OCI-LY7 (cell line): ENCODE data around the gene WWOX. TPM values are rescaled to one million over a fixed set of nuclear protein-coding genes. Genes with fewer than 3 reads are reported as not detected.

Experiments
- BruUV-seq: library from RNA; stranded (reverse); fragments of 400-500 nt; replicated peaks from 2 replicates; lab custom pipeline; 2021; lab: Mats Ljungman, UMichigan
- CTCF ChIA-PET: fragments of 300-600 bp; sonication (Branson Sonifier 250); formaldehyde crosslinking; loops from one replicate; lab custom pipeline; 2022; ENCODE audit warnings: antibody characterized with exemption; ENCODE audit not compliant: unreplicated experiment; lab: Charles Lee
- POLR2A ChIA-PET: fragments of 300-600 bp; sonication (Branson Sonifier 250); formaldehyde crosslinking; loops from one replicate; lab custom pipeline; 2022; ENCODE audit warnings: antibody characterized with exemption; lab: Charles Lee
- DNase-seq: peaks from one replicate; pipeline ENCODE4 v3.0.0-alpha.2; 2015; ENCODE audit warnings: low spot score
- H2AFZ ChIP-seq: fragments of 200-600 bp; sonication (generic), shearing (Covaris generic); 2 replicates; pipeline ENCODE4 v1.6.1; 2014; ENCODE audit warnings: mild to moderate bottlenecking, antibody characterized with exemption, low read length, moderate library complexity
- H3K27ac ChIP-seq: fragments of 200-600 bp; sonication (generic); 2 replicates; pipeline ENCODE4 v1.5.1; 2014; ENCODE audit warnings: mixed run types, low read depth, mild to moderate bottlenecking, moderate library complexity, low read length, inconsistent platforms; ENCODE audit not compliant: poor library complexity, severe bottlenecking
- H3K36me3 ChIP-seq: fragments of 200-600 bp; sonication (generic); 2 replicates; pipeline ENCODE4 v1.6.1; 2014; ENCODE audit warnings: mild to moderate bottlenecking, antibody characterized with exemption, low read length, moderate library complexity, mixed read lengths; ENCODE audit not compliant: insufficient read depth
- H3K4me1 ChIP-seq: fragments of 200-600 bp; sonication (generic); 2 replicates; pipeline ENCODE4 v1.5.1; 2014; ENCODE audit warnings: mild to moderate bottlenecking, low read length; ENCODE audit not compliant: insufficient read depth, poor library complexity, severe bottlenecking
- H3K4me2 ChIP-seq: fragments of 200-600 bp; sonication (generic); 2 replicates; pipeline ENCODE4 v1.6.1; 2014; ENCODE audit warnings: mild to moderate bottlenecking, low read length
- H3K4me3 ChIP-seq: fragments of 200-600 bp; sonication (generic); 2 replicates; pipeline ENCODE4 v1.5.1; 2014; ENCODE audit warnings: mild to moderate bottlenecking, low read depth, low read length; ENCODE audit not compliant: poor library complexity, severe bottlenecking
- H3K79me2 ChIP-seq: fragments of 200-600 bp; sonication (generic); 2 replicates; pipeline ENCODE4 v1.6.1; 2016; ENCODE audit warnings: low read depth, mild to moderate bottlenecking, low read length, moderate library complexity, mixed read lengths; ENCODE audit not compliant: insufficient read depth
- H3K9me2 ChIP-seq: fragments of 200-600 bp; sonication (generic); 2 replicates; pipeline ENCODE4 v1.6.1; 2016; ENCODE audit warnings: mild to moderate bottlenecking, low read length, mixed read lengths; ENCODE audit not compliant: insufficient read depth
- H3K9me3 ChIP-seq: fragments of 200-600 bp; sonication (generic); 2 replicates; pipeline ENCODE4 v1.6.1; 2014; ENCODE audit warnings: mild to moderate bottlenecking, mixed run types, low read length, mixed read lengths
- H4K20me1 ChIP-seq: fragments of 200-600 bp; sonication (generic); 2 replicates; pipeline ENCODE4 v1.6.1; 2014; ENCODE audit warnings: mild to moderate bottlenecking, antibody characterized with exemption, low read length, moderate library complexity, mixed read lengths; ENCODE audit not compliant: insufficient read depth
- CTCF ChIP-seq: fragments of 200-600 bp; sonication (generic); conservative IDR thresholded peaks from 2 replicates; pipeline ENCODE4 v1.5.1; 2014; ENCODE audit warnings: mild to moderate bottlenecking, antibody characterized with exemption, low read length, moderate library complexity, mixed read lengths
- EZH2phosphoT487 ChIP-seq: fragments of 200-600 bp; sonication (generic); IDR thresholded peaks from 2 replicates; pipeline ENCODE4 v1.6.1; 2018; ENCODE audit warnings: low read depth, borderline replicate concordance, mild to moderate bottlenecking, mixed run types, antibody characterized with exemption, low read length, moderate library complexity, mixed read lengths
- intact Hi-C: fragments of 100-400 bp; cut with micrococcal nuclease; formaldehyde crosslinking; loops from one replicate; pipeline ENCODE4 v1.10.0; 2022; ENCODE audit not compliant: unreplicated experiment
- total RNA-seq, 2 experiments: library from RNA; depleted of rRNA in 1 of 2; stranded (reverse); fragments of >200 nt in 1 of 2; shearing (Covaris generic) in 1 of 2; gene quantifications; 2 replicates each; pipeline ENCODE4 v1.2.3, GENCODE V29; 2014 to 2022

Gene WWOX
- total RNA-seq, 2 experiments from 2014 or later, result 40.2 to 47.6 TPM

- DNase-seq, result no peak
- no peak overlapping the region for H3K4me2 ChIP-seq
- no peak overlapping the region for H3K27ac ChIP-seq
- no TSS peak for BruUV-seq
- no peaks in the 10 kb centered on the region for H3K9me3 ChIP-seq
- H3K4me1 ChIP-seq, result no peaks in the 10 kb centered on the region
- no peaks in the 10 kb centered on the region for H3K79me2 ChIP-seq
- intact Hi-C loops, result no loop called here
- no peaks in the 10 kb centered on the region for H4K20me1 ChIP-seq
- ChIA-PET CTCF (no interaction called here), POLR2A (interaction anchor here (0.6 to 0.7 kb wide), 2 partner anchors 56 to 1174 kb away, joined by 3 read pairs; no protein-coding TSS in a partner anchor)
- H3K9me2 ChIP-seq, result no peaks in the 10 kb centered on the region
- TF ChIP-seq CTCF (no peak), EZH2phosphoT487 (no peak)
- peaks cover 15% of the 10 kb centered on the region for H3K36me3 ChIP-seq
- H2AFZ ChIP-seq, result no peak overlapping the region
- no peak overlapping the region for H3K4me3 ChIP-seq
Measured at GRCh38 chr16:78106686-78107085, 7.2 kb downstream of the WWOX start.

- H3K4me2 ChIP-seq, result no peak overlapping the region
- H3K79me2 ChIP-seq, result no peaks in the 10 kb centered on the region
- no TSS peak for BruUV-seq
- no peaks in the 10 kb centered on the region for H4K20me1 ChIP-seq
- intact Hi-C loops, result no loop called here
- peaks cover 22% of the 10 kb centered on the region for H3K36me3 ChIP-seq
- no peak overlapping the region for H3K4me3 ChIP-seq
- H3K27ac ChIP-seq, result no peak overlapping the region
- no peak for DNase-seq
- no peaks in the 10 kb centered on the region for H3K9me2 ChIP-seq
- CTCF ChIA-PET, result interaction anchor here (0.6 kb wide), 1 partner anchor 319 kb away, joined by 4 read pairs; no protein-coding TSS in a partner anchor
- TF ChIP-seq EZH2phosphoT487 (no peak), CTCF (no peak)
- POLR2A ChIA-PET, result no interaction called here
- no peaks in the 10 kb centered on the region for H3K4me1 ChIP-seq
- no peak overlapping the region for H2AFZ ChIP-seq
- no peaks in the 10 kb centered on the region for H3K9me3 ChIP-seq
Measured at GRCh38 chr16:78108451-78108850, 9.0 kb downstream of the WWOX start.

- H3K9me2 ChIP-seq, result no peaks in the 10 kb centered on the region
- H3K36me3 ChIP-seq, result peaks cover 53% of the 10 kb centered on the region
- BruUV-seq, result no TSS peak
- no peak overlapping the region for H3K4me3 ChIP-seq
- H3K27ac ChIP-seq, result no peak overlapping the region
- H3K9me3 ChIP-seq, result no peaks in the 10 kb centered on the region
- POLR2A ChIA-PET, result no interaction called here
- no peak for DNase-seq
- no peak overlapping the region for H3K4me2 ChIP-seq
- no peak for TF ChIP-seq EZH2phosphoT487
- TF ChIP-seq CTCF, result no peak
- CTCF ChIA-PET, result no interaction called here
- no peaks in the 10 kb centered on the region for H3K79me2 ChIP-seq
- H3K4me1 ChIP-seq, result no peaks in the 10 kb centered on the region
- H4K20me1 ChIP-seq, result no peaks in the 10 kb centered on the region
- intact Hi-C loops, result no loop called here
- no peak overlapping the region for H2AFZ ChIP-seq
Measured at GRCh38 chr16:78113258-78113657, 13.8 kb downstream of the WWOX start.
